Muscle of back (tissue), 11 donors: ENCODE results near the gene PTGIS. TPM values are rescaled to one million over a fixed set of nuclear protein-coding genes. Genes with fewer than 3 reads are reported as not detected.
"Not testable (repeated sequence)": the region's sequence is repeated elsewhere in the genome, so short reads cannot be mapped to it uniquely, and the experiment has no call there.

ENCODE experiments used
- DNase-seq, 3 donors: peaks; one replicate each; pipeline versions ENCODE4 v3.0.0 to v3.0.0-alpha.2; 2013
- polyA plus RNA-seq, 10 donors: library from polyadenylated mRNA; unstranded; fragments of 120-200 nt; gene quantifications; one replicate each; pipeline ENCODE4 v1.2.1, GENCODE V29; 2013; ENCODE audit not compliant: insufficient read length in 10 of 10

Gene PTGIS
- polyA plus RNA-seq, 10 donors, result 24.8 to 39.0 (median 28.7) TPM

DNA sequence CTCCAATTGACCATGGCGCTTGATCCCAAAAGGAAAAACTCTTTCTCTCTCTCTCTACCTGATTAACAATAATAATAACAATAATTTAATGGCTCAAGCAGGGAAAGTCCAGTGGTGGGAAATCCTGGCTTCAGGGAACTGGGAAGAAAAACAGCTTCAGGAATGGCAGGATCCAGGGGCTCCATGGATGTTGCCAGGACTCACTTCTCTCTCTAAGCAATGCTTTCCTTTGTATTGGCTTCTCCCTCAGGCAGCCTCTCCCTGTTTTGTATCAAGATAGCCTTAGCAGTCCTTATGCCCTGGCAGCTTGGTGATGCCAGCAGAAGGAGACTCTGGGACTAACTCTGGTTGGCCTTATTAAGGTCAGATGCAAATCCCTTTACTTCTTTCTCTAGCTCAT is 13.5 kb upstream of the PTGIS start:
- DNase-seq, result no peak

GRCh38 chr20:49580813-49581174 is 12.9 kb upstream of the PTGIS start:
- DNase-seq, result no peak

- DNase-seq, result peak; percentile 85 to 93 (median 86)
Observed at GRCh38 chr20:49579874-49580812, 12.2 kb upstream of the PTGIS start.

GRCh38 chr20:49579195-49579594 is 11.3 kb upstream of the PTGIS start:
- no peak for DNase-seq

GRCh38 chr20:49578436-49578835 is 10.5 kb upstream of the PTGIS start:
- DNase-seq, result no peak

- peak in 2 of 3 donors; percentile 86 to 94 for DNase-seq
Observed at GRCh38 chr20:49575551-49576060, 7.7 kb upstream of the PTGIS start.

GRCh38 chr20:49573900-49574416 is 6.0 kb upstream of the PTGIS start:
- DNase-seq, result peak in 1 of 3 donors; percentile 19

DNA sequence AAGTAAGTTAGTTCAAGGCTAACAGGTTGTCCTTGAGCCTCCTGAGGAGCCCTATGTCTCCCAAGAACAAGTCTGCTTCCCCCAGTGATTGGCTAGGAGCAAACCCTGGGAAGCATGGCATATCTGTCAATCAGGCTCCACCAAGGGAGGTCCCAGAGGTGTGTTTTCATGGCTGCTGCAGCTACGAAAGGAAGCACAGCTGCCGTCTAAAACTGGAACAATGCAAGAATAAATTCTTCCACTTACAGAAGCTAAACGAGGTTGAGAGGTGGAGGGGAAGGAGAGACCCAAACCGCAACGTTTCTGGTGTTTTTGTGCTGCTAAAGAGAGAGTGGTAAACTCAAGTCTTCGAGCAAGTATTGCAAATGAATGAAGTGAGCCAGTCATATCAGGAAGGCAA is 4.9 kb upstream of the PTGIS start:
- peak in 1 of 3 donors; percentile 42 for DNase-seq

DNA sequence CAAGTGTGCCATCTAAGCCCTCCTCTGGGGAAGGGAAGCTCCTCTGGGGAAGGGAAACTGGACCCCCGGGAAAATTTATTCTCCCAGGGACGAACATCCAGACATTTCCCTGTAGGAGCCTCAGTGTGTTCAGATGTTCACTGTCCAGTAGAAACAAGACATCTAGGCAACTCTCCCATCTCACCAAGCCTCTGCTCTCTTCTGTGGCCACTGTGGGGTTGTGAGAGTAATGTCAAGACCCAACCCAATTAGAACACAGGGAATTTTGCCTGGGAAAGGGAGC is 3.6 kb upstream of the PTGIS start:
- peak in 1 of 3 donors; percentile 5 for DNase-seq

- DNase-seq, result peak in 1 of 3 donors; percentile 59
Observed at GRCh38 chr20:49570828-49571552, 3.1 kb upstream of the PTGIS start.

GRCh38 chr20:49570161-49570827 is 2.4 kb upstream of the PTGIS start:
- DNase-seq, result peak in 1 of 3 donors; percentile 41

- peak in 1 of 3 donors; percentile 85 for DNase-seq
Observed at GRCh38 chr20:49569411-49570115, 1.6 kb upstream of the PTGIS start.

- DNase-seq, result peak in 2 of 3 donors; percentile 66 to 86
Observed at GRCh38 chr20:49568278-49569151, 578 bp upstream of the PTGIS start.

DNA sequence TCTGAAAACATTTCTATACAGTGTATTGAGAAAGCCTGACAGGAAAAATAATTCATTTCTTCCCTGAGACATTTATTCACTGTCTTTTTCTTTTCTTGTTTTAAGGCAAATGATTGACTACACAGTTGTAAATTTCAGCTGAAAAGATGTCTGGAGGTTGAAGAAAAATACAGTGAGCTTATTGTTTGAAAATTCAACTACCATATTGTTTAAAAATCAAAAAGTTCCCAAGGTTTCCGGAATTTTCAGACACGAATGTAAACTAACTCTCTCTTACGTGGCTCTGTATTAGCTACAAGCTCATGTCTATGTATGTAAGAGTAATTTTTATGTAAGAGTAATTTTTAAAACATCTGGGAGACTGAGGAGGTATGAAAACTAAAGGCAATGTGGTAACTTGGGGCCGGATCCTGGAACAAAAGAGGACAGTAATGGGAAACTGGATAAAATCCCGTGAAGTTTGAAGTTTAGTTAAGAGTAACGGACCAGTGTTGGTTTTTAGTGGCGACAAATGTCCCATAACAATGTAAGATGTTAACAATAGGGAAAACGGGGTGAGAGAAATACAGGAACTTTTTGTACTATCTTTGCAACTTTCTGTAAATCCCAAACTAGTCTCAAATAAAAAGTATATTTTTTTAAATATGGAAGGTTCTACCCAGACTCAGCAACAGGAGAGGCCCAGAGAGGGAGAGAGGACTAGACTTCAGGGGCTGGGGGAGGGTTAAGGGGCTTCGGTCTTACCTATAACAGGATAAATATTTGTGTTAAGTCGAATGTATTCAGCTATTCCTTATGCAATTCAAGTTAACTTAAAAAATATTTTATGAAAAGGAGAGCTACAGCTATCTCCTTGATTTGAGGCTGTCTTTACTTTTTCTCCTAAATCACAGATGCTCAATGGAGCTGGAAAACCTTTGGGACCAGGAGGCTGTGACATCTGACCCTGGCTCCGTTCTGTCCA is 1.3 kb downstream of the PTGIS start:
- DNase-seq, result peak in 1 of 3 donors; percentile 75

DNA sequence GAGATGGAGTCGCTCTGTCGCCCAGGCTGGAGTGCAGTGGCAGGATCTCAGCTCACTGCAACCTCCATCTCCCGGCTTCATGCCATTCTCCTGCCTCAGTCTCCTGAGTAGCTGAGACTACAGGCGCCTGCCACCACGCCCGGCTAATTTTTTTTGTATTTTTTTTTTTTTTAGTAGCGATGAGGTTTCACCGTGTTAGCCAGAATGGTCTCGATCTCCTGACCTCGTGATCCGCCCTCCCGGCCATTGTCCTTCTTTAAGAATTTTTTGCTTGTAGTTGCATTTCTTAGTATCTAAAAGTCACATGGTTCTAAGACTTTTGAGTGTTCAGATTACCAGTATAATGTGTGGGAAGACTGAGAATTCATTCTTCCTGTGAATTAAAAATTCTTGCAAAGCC is 2.9 kb downstream of the PTGIS start:
- not testable (repeated sequence) for DNase-seq

DNA sequence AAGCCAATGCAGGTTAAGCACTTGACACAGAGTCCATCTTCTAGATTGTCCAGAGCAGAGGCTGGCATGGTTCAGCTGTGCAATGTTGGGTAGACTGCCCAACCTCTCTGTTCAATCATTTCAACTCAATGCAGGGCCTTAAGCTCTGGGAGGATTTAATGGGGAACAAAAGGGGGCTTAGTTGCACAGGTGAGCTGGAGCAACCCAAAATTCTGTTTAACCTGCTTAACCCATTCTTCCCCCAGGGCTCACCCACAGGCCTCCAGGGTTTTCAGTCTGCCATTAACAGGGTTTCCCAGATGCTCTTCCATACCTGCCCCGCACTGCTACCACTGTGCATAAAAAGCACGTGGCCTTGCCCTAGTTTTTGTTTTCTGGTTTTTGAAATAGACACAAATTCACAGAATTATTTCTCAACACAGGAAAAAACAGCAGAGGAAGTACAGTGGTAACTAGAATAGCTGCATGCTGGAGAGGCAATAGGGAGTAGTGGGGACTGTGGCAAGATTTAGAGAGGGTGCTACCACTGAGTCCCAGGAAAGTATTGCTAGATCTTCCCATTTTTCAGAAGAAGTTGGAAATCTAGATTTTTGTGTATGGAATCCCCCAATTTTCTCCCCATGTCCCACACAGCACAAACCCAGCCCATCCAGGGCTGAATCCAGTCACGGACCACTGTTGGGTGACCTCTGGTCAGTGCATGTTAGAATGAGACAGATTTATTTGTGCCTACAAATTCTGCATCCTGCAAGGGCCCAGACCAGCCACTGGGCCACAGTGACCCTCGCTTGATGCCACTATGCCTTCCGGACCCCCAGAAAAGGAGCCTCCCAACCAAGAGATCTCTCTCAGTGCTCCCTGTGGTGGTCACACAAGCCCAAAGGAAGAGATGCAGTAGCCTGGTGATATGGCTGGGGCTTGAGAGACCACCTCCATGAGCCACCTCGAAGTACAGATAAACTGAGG is 4.6 kb downstream of the PTGIS start:
- no peak for DNase-seq

DNA sequence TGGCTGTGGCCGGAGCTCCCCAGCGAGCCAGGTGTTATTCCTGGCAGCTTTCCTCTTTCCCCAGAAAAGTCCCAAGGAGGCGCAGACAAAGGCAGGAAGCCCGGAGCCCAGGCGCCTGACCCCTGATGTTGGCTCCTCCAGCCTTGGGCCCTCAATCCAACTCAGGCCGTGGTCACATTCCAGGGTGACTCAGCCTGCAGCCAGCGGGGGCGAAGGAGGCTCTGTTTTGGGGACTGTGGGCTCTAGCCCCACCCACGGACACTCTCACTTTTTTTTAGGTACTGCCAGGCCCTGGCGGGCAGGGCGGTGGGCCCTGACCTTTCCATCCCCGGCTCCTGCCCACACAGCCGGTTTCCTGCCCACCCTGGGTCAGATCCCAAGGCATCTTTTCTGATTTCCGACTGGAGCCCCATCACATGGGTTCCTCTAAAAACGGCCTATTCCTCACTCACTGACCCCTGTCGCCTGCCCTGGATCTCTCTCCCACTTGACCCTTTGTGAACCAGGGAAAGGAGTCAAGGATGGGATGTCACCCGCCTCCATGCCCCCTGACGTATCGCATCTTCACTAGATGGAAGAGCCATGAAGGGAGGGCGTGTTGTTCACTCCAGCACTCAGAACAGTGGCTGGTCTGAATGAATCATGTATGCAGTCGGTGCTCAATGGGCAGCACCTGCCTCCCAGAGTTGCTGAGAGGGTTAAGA is 5.5 kb downstream of the PTGIS start:
- DNase-seq, result peak; percentile 63 to 90 (median 75)
